ENCODE measurements around the gene TMEM45A. TPM values are rescaled to one million over a fixed set of nuclear protein-coding genes. Genes with fewer than 3 reads are reported as not detected.

The TMEM45A gene
- total RNA-seq, 4 donors from 2014 or later = 6.8 to 36.7 (median 26.1) TPM

DNA sequence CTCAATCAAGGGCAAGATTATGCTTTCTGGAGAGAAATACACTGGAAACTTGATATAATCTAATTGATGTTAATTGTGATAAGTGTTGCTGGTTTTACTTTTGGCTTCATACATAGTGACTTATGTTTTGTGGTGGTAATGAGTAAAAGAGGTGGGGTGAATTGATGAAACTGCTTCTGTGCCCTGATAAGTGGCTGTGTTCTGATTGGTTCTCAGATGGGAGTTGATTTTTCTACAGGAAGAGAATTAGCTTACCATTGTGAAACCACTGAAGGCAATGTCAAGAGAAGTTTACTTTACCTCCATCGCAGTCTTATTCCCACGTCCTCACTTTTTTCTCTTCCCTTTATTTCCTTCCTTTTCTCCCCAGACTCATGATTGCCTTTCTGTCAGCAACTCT is 23.8 kb downstream of the TMEM45A start:
- ATAC-seq (ENCODE audit: low FRiP score) (no peak), DNase-seq (ENCODE audit: low spot score) (no peak)
- TF ChIP-seq, protein P1, sequence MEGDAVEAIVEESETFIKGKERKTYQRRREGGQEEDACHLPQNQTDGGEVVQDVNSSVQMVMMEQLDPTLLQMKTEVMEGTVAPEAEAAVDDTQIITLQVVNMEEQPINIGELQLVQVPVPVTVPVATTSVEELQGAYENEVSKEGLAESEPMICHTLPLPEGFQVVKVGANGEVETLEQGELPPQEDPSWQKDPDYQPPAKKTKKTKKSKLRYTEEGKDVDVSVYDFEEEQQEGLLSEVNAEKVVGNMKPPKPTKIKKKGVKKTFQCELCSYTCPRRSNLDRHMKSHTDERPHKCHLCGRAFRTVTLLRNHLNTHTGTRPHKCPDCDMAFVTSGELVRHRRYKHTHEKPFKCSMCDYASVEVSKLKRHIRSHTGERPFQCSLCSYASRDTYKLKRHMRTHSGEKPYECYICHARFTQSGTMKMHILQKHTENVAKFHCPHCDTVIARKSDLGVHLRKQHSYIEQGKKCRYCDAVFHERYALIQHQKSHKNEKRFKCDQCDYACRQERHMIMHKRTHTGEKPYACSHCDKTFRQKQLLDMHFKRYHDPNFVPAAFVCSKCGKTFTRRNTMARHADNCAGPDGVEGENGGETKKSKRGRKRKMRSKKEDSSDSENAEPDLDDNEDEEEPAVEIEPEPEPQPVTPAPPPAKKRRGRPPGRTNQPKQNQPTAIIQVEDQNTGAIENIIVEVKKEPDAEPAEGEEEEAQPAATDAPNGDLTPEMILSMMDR (IDR thresholded peaks at IDR 0.05) = no peak

DNA sequence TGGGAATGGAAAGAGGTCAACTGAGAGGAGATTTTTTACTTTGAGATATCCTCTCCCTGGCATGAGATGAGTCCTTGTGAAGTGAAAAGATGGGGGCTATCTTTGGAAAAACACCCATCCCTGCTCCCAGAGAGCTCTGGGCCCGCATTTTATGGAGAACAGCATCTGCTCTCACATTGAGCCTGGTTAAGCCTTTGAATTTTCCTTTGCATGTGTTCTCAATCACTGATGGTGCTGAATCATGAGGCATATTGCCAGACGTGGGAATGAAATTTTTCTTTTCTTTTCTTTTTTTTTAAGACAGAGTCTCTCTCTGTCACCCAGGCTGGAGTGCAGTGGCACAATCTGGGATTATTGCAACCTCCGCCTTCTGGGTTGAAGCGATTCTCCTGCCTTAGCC is 24.4 kb downstream of the TMEM45A start:
- ATAC-seq (ENCODE audit: low FRiP score) = no peak
- DNase-seq (ENCODE audit: low spot score) = no peak
- TF ChIP-seq, protein P1 (IDR thresholded peaks at IDR 0.05) = no peak

DNA sequence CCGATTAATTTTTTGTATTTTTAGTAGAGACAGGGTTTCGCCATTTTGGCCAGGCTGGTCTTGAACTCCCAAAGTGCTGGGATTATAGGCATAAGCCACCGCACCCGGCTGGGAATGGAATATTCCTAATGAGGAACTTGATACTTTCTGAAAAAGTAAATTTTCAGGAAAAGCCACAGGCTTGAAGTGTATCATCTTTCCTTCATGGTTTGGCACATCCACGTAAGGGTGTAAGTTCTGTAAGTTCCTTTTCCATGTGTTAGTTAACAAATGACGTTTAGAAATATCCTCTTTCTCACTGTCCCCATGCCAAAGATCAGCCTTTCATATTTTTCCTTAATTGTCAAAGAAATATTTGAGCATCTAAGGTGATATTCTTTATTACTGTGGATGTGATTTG is 24.9 kb downstream of the TMEM45A start:
- ATAC-seq (ENCODE audit: low FRiP score) = no peak
- TF ChIP-seq, protein P1 (IDR thresholded peaks at IDR 0.05) = no peak
- DNase-seq (ENCODE audit: low spot score) = no peak

DNA sequence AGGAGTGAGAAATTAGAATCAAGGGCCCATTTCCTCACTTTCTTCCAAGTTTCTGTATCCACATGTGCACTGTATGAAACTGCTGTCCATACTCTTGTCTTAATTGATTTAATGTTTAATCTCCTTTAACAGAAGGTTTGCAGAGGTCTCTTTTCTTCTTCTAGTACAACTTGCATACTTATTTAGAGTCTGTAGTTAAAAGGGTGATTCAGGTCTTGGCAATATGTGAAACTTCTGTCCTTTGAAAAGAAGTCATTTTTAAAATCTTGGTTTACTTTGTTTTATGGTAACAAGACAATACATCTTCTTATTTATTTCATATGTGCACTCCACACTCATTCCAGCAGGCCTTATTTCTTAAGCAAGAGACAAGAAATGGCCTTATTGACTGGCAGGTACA is 25.8 kb downstream of the TMEM45A start:
- TF ChIP-seq, protein P1 (IDR thresholded peaks at IDR 0.05) = no peak
- ATAC-seq (ENCODE audit: low FRiP score) = no peak
- DNase-seq (ENCODE audit: low spot score) = no peak

DNA sequence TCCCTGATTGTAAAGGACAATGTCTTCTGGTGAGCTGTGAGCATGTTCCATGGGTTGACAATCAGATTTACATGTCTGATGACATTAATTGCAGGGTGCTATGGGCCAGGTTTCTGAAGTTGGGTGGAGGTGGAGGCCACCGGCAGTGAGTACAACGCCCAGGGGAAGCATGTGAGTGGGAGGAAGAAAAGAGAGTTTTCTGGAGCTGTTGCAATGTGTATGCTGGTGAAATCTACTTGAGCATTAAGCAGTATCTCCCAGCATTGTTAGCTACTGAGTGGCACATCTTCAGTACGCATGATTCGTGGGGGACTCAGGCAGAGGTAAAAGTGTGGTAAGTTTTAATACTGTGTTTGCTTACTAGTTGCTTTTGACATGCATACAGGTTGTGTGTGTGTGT is 26.6 kb downstream of the TMEM45A start:
- DNase-seq (ENCODE audit: low spot score) = no peak
- ATAC-seq (ENCODE audit: low FRiP score) = peak; percentile 89
- TF ChIP-seq, protein P1 (IDR thresholded peaks at IDR 0.05) = no peak

DNA sequence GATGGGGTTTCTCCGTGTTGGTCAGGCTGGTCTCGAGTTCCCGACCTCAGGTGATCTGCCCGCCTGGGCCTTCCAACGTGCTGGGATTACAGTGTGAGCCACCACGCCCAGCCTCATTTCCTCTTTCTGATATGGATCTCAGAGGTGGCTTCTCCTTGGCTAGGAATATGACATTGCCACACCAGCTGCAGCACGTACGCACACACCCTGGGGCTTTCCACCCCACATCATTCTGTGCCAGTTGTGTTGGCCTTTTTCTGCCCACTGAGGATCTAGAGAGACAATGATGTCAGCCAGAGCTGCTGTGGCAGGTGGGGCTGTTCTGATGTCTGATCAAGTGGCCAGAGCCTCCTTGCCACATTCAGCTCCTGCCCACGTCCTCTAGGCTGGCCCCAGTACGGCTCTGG is 29.0 kb downstream of the TMEM45A start:
- DNase-seq (ENCODE audit: low spot score) (no peak), ATAC-seq (ENCODE audit: low FRiP score) (no peak)
- TF ChIP-seq, protein P1 (IDR thresholded peaks at IDR 0.05) = no peak

DNA sequence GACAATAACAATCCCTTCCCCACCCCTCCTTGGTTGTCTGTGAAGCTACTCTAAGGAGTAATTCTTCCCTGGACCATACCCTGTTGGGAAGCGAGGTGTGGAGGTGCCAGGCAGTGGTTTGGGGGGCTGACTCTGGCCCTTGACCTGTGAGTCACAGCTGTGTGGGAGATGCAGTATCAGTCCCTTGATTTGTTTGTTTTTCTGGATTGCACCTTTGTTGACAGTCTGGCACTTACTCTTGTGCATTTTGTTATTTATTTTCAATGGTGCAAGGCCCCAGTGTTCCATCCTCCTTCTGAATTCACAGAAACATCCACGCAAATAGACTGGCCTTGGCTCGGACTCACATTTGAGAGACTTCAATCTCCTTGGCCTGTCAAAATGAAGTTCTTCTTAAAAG is 29.7 kb downstream of the TMEM45A start:
- TF ChIP-seq, protein P1 (IDR thresholded peaks at IDR 0.05) = no peak
- ATAC-seq (ENCODE audit: low FRiP score) (no peak), DNase-seq (ENCODE audit: low spot score) (no peak)

All from omental fat pad (tissue), 4 donors.